OCI-LY7 (cell line): ENCODE data around the gene PRRC2B.

Source experiments
- CTCF ChIP-seq: fragments of 200-600 bp; sonication (generic); conservative IDR thresholded peaks from 2 replicates; pipeline ENCODE4 v1.5.1; 2014; ENCODE audit warnings: mild to moderate bottlenecking, antibody characterized with exemption, low read length, moderate library complexity, mixed read lengths
- EZH2phosphoT487 ChIP-seq: fragments of 200-600 bp; sonication (generic); IDR thresholded peaks from 2 replicates; pipeline ENCODE4 v1.6.1; 2018; ENCODE audit warnings: low read depth, borderline replicate concordance, mild to moderate bottlenecking, mixed run types, antibody characterized with exemption, low read length, moderate library complexity, mixed read lengths

GRCh38 chr9:131476777-131477345 is 83.0 kb downstream of the PRRC2B start:
- TF ChIP-seq CTCF (no peak), EZH2phosphoT487 (no peak)
